AG08396 (cell line): Measurements from ENCODE around the gene HERC2.
A peak's percentile ranks its signal among the peaks of the same experiment; 100 is the strongest.

ENCODE experiments used
- DNase-seq: peaks from one replicate; pipeline ENCODE4 v3.0.0; 2012; ENCODE audit warnings: low spot score, mixed read lengths

The HERC2 gene

DNA sequence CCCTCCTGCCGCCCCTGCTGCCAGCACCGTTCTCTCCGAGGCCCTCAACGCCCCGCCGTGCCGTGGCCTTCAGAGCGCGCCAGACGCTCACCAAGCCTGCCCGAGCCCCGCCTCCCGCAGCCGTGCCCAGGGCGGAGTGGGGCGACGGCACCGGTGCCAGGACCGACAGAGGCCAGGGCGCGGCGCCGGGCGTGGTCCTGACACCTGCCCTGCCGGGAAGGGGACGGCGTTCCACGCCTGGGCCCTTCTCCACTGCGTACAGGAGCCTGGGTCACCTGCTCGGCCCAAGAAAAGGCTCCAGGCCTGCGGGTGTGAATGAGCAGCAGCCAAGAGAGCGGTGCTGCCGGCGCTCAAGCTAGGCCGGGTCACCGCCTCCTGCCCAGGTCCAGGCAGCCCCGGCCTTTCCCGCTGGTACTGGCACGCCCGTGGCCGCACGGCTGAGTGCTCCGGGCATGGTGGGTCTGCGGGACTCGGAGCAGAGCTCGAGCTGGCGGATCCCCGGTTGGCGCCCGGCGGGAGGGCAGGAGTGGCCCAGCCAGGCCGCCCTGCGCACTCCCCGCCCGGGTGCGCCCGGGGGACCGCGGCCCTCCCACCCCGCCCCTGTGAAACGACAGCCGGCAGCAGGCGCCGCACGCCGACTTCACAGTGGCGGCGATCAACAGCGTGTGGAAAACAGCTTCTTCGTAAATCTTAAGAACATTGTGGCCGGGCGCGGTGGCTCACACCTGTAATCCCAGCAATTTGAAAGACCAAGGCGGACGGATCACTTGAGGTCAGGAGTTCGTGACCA is 227.1 kb downstream of the HERC2 start:
- DNase-seq, result no peak

DNA sequence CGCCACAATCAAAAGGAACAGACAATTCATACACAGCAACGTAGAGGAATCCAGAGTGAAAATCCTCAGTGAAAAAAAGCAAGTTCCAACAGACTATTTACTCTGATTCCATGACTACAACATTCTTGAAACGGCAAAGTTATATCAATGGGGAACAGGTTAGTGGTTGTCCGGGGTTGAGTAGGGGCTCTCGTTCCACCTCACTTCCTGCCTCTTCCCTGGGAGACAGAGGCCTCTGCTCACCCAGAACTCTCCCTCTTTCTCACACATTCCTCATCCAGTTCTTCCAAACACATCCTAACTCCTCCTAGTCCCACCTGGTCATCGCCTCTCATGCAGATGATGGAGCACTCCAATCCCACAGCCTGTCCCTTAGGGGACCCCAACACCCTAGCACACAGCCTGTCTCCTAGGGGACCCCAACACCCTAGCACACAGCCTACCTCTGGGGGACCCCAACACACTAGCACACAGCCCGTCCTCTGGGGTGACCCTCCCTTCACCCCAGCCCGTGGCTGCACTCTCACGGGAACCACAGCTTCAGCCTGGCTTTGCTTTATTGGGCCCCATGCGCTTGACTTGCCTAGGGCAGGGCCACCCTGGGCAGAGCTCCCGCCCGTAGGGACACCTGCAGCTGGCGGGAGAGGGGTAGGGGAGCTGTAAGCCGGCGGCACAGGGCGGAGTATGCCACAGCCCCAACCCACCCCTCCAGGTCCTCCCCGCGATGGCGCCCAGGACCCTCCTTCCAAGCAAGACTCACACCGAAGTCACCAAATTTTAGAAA is 228.0 kb downstream of the HERC2 start:
- DNase-seq, result no peak

DNA sequence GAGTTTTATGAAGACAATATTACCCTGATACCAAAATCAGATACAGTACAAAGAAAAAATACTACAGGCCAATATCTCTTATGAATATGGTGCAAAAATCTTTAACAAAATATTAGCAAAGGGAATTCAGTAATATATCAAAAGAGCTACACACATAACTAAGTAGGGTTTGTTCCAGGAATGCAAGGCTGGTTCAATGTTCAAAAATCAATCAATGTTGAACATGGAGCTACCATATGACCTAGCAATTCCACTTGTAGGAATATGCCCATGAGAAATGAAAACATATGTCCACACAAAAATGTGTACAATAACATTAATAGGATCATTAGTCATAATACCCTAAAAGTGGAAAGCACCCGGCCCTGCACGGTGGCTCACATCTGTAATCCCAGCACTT is 230.7 kb downstream of the HERC2 start:
- no peak for DNase-seq

DNA sequence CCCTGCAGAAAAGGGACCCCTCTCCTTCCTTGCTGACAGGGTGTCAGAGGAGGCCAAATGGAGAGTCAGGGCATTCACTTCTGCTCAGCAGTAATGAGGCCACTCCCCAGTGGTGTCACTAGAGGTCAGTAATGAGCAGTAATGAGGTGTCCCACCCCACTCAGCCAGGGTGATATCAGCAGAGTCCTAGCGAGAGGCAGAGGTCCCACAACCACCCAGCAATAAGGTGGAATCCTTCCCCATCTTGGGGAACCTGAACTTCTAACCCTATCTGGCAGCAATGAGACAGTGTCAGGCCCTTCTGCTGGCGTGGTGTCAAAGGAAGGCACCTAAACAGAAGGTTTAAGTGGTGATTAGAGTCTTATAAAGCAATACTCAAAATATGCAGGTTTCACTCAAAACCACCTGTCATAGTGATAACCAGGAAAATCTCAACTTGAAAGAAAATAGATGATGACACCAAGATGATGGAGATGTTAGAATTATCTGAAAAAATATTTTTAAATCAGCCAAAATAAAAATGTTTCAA is 235.7 kb downstream of the HERC2 start:
- peak; percentile 84 for DNase-seq

DNA sequence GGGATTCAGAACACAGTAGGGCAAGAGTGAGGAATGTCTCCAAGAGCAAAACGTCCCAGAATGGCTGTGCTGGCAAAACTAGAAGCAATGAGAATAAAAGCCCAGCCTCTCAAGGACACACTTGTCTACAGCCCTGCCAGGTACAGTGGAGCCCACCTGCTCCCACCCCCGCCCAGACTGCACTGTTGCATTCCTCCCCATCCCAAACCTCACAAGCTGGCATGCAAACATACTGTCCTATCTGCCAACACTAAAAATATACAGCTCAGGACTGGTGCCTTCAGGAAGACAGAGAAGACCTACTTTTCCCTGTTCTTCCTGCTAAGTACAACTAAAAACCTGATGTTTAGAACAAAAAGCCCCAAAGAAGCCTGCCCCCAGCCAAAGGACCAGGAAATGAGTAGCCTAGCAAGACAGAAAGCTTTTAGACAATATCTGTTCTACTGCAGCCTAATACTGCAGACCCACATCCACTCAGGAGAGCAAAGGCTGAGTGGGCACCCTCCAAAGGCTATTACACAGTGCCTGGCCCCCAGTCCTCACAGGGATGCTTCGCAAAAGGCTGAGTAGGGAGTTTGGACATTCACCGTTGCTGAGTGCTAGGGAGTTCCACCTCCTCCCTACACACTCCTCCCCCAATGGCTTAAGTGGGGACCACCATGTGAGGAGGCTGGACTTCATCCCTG is 236.3 kb downstream of the HERC2 start:
- no peak for DNase-seq

DNA sequence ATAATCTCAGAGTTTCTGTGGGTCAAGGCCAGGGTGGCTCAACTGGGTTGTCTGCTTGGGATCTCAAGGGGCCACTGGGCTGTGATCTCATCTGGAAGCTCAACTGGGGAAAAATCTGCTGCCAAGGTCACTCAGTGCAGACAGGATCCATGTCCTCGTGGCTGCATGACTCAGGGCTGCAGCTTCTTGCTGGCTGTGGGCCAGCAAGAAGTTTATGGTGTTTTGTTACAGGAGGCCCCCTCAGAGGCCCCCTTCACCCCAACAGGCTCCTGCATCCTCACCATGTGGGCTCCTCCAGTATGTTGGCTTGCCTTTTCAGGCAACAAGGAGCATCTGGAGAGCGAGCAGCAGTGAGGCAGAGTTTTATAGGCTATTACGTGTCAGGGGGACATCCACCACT is 237.4 kb downstream of the HERC2 start:
- DNase-seq, result no peak

DNA sequence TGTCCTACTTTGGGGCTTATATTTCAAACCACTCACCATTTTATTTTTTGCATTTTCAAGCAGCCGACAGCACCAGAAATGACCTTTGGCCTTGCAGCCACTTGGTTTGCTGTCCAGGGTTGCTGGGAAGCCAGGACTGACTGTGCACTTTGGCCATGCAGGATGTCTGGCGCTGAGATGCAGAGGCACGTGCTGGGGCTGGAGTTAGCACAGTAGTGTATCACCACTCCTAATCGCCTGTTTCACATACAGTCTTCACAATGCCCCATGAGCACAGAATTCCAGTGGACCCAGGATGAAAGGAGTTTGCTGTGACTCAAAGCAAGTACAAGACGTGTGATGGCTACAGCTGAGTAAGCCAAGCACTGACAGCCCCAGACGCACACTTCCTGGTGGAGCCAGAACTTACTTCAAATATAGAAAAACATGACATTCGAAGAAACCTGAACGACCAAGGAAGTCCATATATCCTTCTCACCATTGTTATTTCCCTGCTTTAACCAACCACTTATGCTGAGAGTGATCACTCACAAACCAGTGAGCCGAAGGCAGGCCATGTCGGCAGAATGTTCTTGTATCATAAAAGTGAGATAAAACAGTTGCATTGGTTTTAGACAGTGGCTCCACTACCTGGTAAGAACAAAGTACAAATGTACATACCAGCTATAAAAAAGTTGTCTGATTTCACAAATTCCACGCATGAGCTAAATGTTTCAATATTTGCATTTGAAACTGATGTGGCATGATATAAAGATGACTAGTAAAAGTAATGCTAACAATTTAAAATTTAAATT is 238.9 kb downstream of the HERC2 start:
- DNase-seq, result no peak

DNA sequence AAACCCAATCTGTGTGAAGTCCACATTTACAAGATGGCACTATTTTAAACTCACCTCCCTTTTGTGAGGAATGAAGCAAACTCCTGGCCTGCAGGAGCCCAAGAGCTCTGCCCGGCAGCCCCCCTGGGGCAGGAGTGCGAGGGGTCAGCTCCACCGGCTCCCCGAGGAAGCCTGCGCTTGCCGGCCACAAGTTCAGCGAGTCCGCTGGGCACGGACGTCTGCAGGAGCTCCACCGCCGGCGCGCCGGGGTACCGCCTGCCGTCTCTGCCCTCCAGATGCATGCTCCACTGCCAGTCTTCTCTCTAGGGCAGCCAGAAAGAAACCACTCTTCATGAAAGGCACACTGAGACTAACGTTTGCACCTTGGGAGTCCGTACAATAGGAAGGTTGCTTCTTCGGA is 240.4 kb downstream of the HERC2 start:
- DNase-seq, result no peak

DNA sequence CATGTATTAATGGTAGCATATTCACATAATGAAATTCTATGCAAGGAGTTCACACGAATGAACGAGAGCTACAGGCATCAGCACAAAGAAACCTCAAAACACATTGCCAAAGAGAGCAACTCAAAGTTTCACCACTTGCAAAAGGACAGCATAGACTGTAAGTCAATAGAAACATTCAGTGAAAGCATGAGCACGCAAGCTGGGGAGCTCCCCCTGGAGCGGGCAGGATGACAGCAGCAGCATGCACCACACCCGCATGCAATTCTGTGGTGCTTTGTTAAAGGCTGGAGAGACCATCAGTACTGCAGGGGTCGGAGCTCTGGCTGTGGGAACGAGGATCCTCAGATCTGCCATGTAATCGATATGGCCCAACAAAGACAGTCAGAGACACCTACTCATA is 241.6 kb downstream of the HERC2 start:
- no peak for DNase-seq

DNA sequence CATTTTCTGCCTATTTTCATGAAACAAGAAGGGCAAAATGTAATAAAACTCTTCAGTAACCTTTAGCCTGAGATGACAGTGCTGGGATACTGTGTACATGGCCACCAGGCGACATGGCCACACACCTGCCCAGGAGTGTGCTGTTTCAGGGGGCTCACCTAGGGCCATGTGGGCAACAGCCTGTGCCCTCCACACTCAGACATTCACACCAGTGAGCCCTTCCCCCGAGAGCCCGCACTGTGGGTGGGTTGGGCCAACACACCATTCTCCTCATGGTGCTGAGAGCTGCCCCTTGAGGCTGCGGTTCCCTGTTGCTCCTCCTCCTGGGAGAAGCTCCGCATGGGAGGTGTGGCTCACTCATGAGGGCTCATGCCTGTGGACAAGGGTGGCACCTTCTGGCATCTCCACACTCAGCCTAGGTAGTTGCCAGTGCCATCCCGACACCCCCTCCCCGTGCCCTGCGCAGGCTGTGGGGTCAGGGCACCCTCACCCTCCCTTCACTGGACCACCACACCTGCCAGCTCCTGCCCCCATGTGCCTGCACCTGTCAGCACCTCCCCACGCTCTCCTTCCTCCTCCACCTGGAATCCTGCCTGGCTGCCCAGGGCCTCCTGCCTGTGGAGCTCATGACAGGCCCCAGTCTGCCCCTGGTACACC is 242.5 kb downstream of the HERC2 start:
- DNase-seq, result no peak

DNA sequence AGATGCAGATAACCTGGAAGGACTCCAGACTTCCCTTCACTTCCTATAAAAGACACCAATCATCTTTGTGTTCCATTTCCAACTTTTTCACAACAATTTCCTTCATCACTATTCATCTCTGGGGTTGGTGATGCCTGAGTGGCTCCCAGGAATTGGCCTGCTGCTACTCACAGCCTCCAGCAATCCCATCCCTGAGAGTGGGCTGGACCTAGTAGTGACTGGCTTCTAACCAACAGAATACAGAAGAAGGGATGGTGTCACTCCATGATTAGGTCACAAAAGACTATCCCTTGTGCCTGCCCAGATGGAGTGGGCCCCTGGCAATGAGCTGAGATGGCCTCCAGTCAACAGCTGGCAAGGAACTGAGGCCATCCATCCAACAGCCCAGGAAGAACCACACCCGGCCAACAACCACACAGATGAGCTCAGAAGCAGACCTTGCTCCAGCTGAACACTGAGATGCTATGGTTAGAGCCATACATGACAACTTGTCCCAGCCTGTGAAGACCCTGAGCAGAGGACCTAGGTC is 243.7 kb downstream of the HERC2 start:
- no peak for DNase-seq

DNA sequence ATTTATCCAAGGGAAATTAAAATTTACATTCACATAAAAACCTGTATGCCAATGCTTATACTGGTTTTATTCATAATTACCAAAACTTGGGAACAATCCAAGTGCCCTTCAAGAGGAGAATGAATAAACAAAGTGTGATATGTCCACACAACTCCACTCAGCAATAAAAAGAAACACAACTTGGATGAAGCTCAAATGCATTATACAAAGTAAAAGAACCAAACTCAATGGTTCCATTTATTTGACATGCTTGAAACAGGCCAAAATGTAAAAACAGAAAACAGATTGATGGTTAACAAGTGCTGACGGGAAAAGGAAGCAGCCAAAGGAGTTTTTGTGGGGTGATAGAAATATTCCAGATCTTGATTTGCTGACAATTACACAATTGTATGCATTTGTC is 246.4 kb downstream of the HERC2 start:
- no peak for DNase-seq

DNA sequence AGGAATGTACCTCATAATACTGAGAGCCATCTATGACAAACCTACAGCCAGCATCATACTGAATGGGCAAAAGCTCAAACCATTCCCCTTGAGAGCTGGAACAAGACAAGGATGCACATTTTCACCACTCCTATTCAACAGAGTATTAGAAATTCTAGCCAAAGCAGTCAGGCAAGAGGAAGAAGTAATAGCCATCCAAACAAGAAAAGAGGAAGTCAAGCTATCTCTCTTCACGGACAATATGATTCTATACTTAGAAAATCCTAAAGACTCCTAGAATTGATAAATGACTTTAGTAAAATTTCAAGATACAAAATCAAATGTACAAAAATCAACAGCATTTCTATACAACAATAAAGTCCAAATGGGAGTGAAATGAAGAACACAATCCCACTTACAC is 253.0 kb downstream of the HERC2 start:
- no peak for DNase-seq

DNA sequence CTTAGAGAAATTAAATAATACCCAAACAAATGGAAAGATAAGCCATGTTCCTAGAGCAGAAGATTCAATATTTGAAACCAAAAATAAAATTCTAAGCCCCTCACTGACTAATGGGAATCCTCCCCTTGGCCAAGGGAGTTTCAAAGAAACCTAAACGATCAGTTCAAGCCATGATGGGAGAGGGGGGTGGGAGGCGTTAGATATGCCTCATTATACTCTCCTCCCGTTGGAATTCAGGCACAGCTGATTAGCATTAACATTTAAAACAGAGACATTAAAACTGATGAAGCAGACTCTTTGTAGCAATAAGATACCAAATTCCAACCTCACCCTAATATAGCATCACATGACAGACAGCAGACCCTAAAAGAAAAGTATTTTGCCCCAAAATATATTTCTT is 255.7 kb downstream of the HERC2 start:
- no peak for DNase-seq
